Hematopoietic multipotent progenitor cell (in vitro differentiated cells): Measurements from ENCODE around the gene IP6K2. TPM values are rescaled to one million over a fixed set of nuclear protein-coding genes. Genes with fewer than 3 reads are reported as not detected.

ENCODE experiments used
- DNase-seq, 3 donors: peaks; one replicate each; pipeline ENCODE4 v3.0.0-alpha.2; 2011 to 2015; ENCODE audit warnings: low read depth in 2 of 3, low spot score in 2 of 3
- total RNA-seq: library from RNA; depleted of rRNA; stranded (reverse); fragments of >200 nt; gene quantifications from one replicate; pipeline ENCODE4 v1.2.3, GENCODE V29; 2012

IP6K2 gene
- total RNA-seq, 1 donor, result 165 TPM

- DNase-seq, result no peak
Measured at GRCh38 chr3:48692551-48692950, 24.5 kb downstream of the IP6K2 start.

GRCh38 chr3:48690846-48691458 is 26.1 kb downstream of the IP6K2 start:
- no peak for DNase-seq

DNA sequence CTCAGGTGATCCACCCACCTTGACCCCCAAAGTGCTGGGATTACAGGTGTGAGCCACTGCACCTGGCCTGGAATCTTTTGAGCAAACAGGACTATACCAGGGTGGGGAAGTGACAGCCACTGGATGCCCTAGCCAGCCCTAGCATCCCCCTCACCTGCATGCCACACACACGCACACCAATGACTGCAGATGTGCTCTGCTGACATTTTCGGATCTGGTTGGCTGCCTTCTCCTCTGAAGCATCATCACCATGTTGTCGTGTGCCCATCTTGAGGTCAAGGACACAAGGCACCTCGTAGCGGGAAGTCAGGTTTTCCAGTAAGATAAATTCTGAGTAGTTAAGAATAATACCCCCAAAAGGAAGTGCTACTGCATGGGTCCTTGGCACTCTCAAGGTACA is 27.6 kb downstream of the IP6K2 start:
- DNase-seq, result no peak

- no peak for DNase-seq
Measured at GRCh38 chr3:48688737-48689075, 28.3 kb downstream of the IP6K2 start.

DNA sequence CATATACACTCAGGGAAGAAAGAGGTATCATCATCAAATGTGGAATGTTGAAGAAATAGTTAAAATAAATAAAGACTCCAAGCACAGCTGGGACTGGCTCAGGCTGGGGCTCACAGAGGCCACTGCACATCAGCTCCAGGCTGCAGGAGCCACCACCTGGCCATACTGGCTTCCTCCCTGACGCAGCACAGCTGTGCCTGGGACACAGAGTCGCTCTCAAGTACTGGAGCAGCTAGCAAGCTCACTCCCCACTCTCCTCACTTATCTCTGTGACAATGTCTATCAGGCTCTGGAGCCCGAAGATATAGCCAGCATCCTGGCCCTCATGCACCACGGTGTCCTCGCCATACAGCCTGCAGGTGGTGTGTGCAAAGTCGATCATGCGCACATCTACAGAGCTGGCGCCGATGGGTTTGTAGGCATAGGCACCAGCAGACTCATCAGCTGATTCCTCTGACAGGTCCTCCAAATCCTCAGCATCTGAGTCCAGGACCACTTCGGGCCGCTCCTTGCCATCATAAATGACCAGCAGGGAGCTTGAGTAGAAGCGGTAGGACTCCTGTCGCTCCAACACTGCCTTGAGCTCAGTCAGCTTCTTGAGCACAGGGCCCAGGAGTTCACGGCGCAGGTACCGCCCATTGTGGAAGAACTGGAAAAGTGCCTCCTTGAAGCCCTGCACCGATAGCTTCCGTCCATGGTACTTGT is 28.8 kb downstream of the IP6K2 start:
- DNase-seq, result no peak

DNA sequence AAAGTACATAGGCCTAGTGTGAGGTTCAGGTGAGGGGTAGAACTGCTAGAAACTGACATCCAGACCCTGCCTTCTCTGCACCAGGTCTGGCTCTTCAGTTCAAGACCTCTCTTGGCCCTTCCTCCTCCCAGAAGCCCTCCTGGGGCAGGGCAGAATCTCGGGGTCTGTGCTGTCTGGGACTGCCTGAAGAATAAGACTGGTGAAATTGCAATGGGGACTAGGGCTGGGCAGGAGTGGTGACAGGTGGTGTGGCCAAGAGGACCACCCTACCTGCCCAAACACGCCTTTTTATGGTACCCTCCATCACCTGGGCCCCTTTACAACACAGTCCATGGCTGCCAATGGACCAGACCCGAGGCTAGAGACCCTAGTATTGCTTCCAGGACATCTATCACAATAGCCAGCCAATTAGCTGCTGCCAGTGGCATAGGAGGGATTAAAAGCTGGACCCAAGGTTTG is 29.8 kb downstream of the IP6K2 start:
- no peak for DNase-seq

- DNase-seq, result no peak
Measured at GRCh38 chr3:48686538-48687219, 30.3 kb downstream of the IP6K2 start.

- peak; percentile 88 to 92 (median 92) for DNase-seq
Measured at GRCh38 chr3:48685603-48686511, 31.2 kb downstream of the IP6K2 start, which contains the start of gene NCKIPSD. Gene NCKIPSD (minus strand): TSS chr3:48685915. CDS start chr3:48685807, 108 bp downstream.

- no peak for DNase-seq
Measured at GRCh38 chr3:48685293-48685602, 31.8 kb downstream of the IP6K2 start.

GRCh38 chr3:48684480-48685143 is 32.4 kb downstream of the IP6K2 start:
- DNase-seq, result no peak

GRCh38 chr3:48684054-48684349 is 33.0 kb downstream of the IP6K2 start:
- no peak for DNase-seq

DNA sequence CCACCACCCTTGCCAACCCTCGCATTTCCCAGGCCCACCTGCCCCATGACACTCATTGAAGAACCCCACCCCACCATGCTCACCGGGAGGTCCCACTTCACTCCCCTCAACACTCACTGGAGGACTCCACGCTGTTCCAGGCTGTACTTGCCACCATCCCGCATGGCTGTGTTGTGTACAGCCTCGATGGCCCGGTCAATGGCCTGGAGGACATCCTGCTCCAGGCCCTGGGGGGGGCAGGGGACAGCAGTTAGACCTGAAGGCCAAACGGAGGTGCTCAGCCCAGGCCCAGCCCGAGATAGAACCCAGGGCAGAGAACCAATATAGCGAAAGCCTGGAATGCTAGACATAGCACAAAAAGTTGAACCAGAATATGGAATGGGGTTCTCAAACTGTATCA is 34.2 kb downstream of the IP6K2 start:
- DNase-seq, result no peak

DNA sequence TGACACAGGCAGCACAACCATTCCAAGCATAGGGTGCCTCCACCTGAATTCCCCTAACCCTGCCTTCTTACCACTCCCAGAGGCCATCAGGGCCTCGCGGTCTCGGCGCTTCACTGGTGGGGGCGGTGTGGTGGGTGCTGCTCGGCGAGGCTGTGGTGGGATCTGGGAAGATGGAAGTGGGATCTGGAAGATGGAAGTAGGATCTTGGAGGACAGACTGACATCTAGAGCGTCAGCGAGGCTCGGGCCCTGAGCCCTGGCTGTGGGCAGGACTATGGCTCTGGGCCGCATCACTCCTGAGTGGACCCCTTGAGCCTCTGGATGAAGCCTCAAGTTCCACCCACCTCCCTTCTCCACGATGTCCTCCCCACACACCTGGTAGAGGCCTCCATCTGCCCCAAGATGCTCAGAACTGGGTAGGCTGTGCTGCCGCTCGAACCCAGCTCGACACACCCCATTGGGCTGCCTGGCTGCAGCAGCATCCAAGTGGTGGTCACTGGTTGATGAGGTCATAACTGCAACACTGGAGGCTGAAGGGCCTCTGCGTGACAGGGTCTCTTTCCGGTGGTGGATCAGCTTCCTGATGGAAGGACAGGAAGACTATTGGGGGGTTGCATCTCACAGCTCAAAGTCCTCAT is 34.9 kb downstream of the IP6K2 start:
- DNase-seq, result no peak

DNA sequence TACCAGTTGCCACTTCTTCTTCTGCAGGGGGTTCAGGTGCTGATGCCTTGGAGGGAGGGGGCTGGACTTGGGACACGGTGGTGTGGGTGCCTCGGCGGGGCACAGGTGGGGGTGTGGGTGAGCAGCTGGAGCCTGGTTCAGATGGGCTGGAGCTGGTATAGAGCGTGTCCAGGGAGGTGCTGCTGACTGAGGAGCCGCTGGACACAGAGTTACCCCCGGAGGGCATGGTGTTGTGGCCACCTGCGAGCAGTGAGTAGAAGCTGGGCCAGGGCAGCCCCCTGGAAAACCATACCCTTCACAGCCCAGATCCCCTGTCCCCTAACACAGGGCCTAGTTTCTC is 35.5 kb downstream of the IP6K2 start:
- no peak for DNase-seq

- no peak for DNase-seq
Measured at GRCh38 chr3:48680811-48681540, 36.0 kb downstream of the IP6K2 start.

DNA sequence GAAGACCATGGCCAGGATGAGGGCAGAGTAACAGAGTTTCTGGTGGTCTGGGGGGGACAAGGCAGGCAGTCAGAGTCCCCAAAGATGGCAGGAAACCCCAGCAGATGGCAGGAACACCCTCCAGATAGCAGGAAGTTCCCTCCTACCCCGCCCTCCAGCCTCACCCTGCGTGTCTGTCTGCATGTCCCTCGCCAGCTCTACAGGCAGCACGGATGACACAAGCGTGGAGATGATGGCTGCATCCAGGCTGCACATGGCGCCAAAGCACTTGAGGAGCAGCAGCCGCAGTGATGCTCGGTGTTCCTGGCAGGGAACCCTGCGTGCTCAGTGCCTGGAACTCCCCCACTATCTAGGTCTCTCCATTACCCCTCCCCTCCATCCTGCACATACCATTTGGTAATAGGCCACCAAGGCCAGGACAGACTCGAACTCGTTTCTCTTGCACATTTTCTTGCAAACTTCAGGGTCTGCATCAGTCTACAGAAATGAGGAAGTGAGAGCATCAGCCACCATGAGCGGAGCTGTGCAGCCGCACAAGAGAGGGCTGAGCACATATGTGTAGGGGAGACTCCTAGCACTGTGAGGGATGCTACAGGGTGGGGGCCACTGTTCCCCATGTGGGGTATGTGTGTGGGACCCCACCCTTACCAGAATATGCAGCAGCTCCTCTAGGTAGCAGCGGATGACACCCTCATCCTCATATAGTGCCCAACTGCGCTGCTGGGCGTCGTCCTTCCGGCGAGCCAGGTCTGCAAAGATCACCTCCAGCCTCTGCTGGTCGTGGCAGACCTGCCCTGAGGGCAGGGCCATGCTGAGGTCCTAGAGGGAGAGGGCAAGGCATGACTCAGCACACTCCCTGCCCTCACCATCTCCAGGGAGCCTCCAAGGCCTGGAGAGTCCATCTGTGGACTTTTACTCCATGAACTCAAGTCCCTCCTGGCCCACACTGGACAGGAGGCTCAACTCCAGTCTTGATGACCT is 37.3 kb downstream of the IP6K2 start:
- DNase-seq, result no peak

GRCh38 chr3:48678566-48679380 is 38.2 kb downstream of the IP6K2 start:
- DNase-seq, result no peak

- DNase-seq, result no peak
Measured at GRCh38 chr3:48678056-48678455, 39.0 kb downstream of the IP6K2 start.
